GM19238 (cell line): ENCODE measurements around the gene IGSF9.

Experiments
- DNase-seq: peaks from one replicate; pipeline ENCODE4 v3.0.0; 2011; ENCODE audit warnings: low spot score; ENCODE audit not compliant: insufficient read length

Gene IGSF9

GRCh38 chr1:159944623-159945455 is 574 bp downstream of the IGSF9 start:
- DNase-seq: no peak

GRCh38 chr1:159943908-159944622 is 1.3 kb downstream of the IGSF9 start:
- no peak for DNase-seq

GRCh38 chr1:159943278-159943640 is 2.2 kb downstream of the IGSF9 start:
- no peak for DNase-seq

- no peak for DNase-seq
Observed at GRCh38 chr1:159942632-159943277, 2.7 kb downstream of the IGSF9 start.

- DNase-seq: no peak
Observed at GRCh38 chr1:159941591-159942560, 3.5 kb downstream of the IGSF9 start.

GRCh38 chr1:159941141-159941540 is 4.3 kb downstream of the IGSF9 start:
- no peak for DNase-seq

- no peak for DNase-seq
Observed at GRCh38 chr1:159940006-159940620, 5.3 kb downstream of the IGSF9 start.

GRCh38 chr1:159939678-159940002 is 5.8 kb downstream of the IGSF9 start:
- no peak for DNase-seq

GRCh38 chr1:159938905-159939677 is 6.3 kb downstream of the IGSF9 start:
- DNase-seq: no peak

GRCh38 chr1:159938211-159938852 is 7.1 kb downstream of the IGSF9 start:
- no peak for DNase-seq

- DNase-seq: no peak
Observed at GRCh38 chr1:159937054-159937750, 8.2 kb downstream of the IGSF9 start.

GRCh38 chr1:159936273-159936904 is 9.0 kb downstream of the IGSF9 start:
- DNase-seq: peak; percentile 81

GRCh38 chr1:159935719-159936272 is 9.6 kb downstream of the IGSF9 start:
- no peak for DNase-seq

GRCh38 chr1:159935305-159935704 is 10.1 kb downstream of the IGSF9 start:
- no peak for DNase-seq

GRCh38 chr1:159934136-159935039 is 11.0 kb downstream of the IGSF9 start:
- DNase-seq: no peak

GRCh38 chr1:159933347-159933746 is 12.1 kb downstream of the IGSF9 start:
- DNase-seq: no peak
